Measurements from ENCODE around the gene ARMH3.

GRCh38 chr10:101827919-101828600, 227.9 kb downstream of the ARMH3 start:
- TF ChIP-seq CTCF (conservative IDR thresholded peaks at IDR 0.05): no peak
- TF ChIP-seq ZFX (IDR thresholded peaks at IDR 0.05): no peak

Data from C4-2B (cell line).